Pancreas (tissue), 10 donors: ENCODE results near the gene DMWD. TPM values are rescaled to one million over a fixed set of nuclear protein-coding genes. Genes with fewer than 3 reads are reported as not detected.

Experiments
- ATAC-seq, 4 donors: fragments of 200-7000 bp; cut with Tn5 transposase; one replicate each; pipeline versions ENCODE4 v1.8.0 to v1.9.1; 2020; ENCODE audit warnings: mild to moderate bottlenecking in 4 of 4, moderate library complexity in 4 of 4
- DNase-seq, 6 donors: peaks; one replicate each; pipeline ENCODE4 v3.0.0-alpha.2; 2020
- FAIRE-seq: peaks from 2 replicates; lab custom pipeline; 2012; peaks lifted over from hg19 to GRCh38; lab: Jason Lieb, UNC
- H3K27ac ChIP-seq, 4 donors: fragments of 200-600 bp; sonication (generic); 1 replicate in 3 of 4; 2 replicates in 1 of 4; pipeline versions ENCODE4 v1.5.0 to v1.8.0; 2020
- H3K27me3 ChIP-seq, 4 donors: fragments of 200-600 bp; one replicate each; pipeline ENCODE4 v1.8.0; 2021
- H3K36me3 ChIP-seq, 3 donors: fragments of 200-600 bp; sonication (generic) in 1 of 3; one replicate each; pipeline versions ENCODE4 v1.5.0 to v1.8.0; 2020 to 2021
- H3K4me1 ChIP-seq, 3 donors: fragments of 200-600 bp; one replicate each; pipeline ENCODE4 v1.8.0; 2021
- H3K4me3 ChIP-seq, 4 donors: fragments of 200-600 bp; sonication (generic) in 2 of 4; one replicate each; pipeline versions ENCODE4 v1.5.0 to v1.8.0; 2020 to 2021
- H3K9me3 ChIP-seq, 4 donors: fragments of 200-600 bp; one replicate each; pipeline ENCODE4 v1.8.0; 2021
- WGBS, 2 donors: extraction: QIAGEN DNeasy Blood & Tissue Kit; methylation state at CpG; one replicate each; pipeline ENCODE4 v1.1.7; 2013; 5-methylcytosine and 5-hydroxymethylcytosine counted together
- intact Hi-C, 3 donors: fragments of 100-400 bp; cut with DNase I; formaldehyde crosslinking; loops; one replicate each; pipeline versions ENCODE4 v1.11.1 to v1.14.2; 2022
- polyA plus RNA-seq, 2 donors: library from polyadenylated mRNA; stranded (reverse); fragments of 200-250 nt; gene quantifications; one replicate each; pipeline ENCODE4 v1.2.3, GENCODE V29; 2013
- total RNA-seq, 6 donors: library from RNA; stranded (reverse); fragmentation: NEBNext Ultra II Directional in 4 of 6; extraction: Animal tissue kit (Norgen Biotek cat#: 25700) in 4 of 6; gene quantifications; one replicate each; pipeline versions ENCODE4 v1.2.1 to v1.2.4, GENCODE V29; 2021 to 2023
- TF ChIP-seq, protein P1 (sequence below), 4 donors: fragments of 200-600 bp; sonication (generic) in 3 of 4; IDR thresholded peaks; one replicate each; pipeline versions ENCODE4 v1.5.0 to v1.8.0; 2021; ENCODE audit warnings: antibody characterized with exemption in 4 of 4
- donor health status: healthy with polysubstance abuse.
- donor health status: DM: no; HTN: no; CAD: no; lungs with moderate emphysema.
- donor health status: DM: no; HTN: no; CAD: no.
- donor health status: control.
- donor health status: control.
- donor health status: Bipolar disorder and iron deficiency.
- donor health status: DM: yes; HTN: yes; CAD: no.
- donor health status: DM: no; HTN: no; CAD: no.
- donor health status: DM: no; HTN: no; CAD: no.
- donor health status: DM: yes; HTN: yes; CAD: no.

DMWD gene, protein sequence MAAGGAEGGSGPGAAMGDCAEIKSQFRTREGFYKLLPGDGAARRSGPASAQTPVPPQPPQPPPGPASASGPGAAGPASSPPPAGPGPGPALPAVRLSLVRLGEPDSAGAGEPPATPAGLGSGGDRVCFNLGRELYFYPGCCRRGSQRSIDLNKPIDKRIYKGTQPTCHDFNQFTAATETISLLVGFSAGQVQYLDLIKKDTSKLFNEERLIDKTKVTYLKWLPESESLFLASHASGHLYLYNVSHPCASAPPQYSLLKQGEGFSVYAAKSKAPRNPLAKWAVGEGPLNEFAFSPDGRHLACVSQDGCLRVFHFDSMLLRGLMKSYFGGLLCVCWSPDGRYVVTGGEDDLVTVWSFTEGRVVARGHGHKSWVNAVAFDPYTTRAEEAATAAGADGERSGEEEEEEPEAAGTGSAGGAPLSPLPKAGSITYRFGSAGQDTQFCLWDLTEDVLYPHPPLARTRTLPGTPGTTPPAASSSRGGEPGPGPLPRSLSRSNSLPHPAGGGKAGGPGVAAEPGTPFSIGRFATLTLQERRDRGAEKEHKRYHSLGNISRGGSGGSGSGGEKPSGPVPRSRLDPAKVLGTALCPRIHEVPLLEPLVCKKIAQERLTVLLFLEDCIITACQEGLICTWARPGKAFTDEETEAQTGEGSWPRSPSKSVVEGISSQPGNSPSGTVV
- total RNA-seq (10 to 100 TPM; 14.3 to 23.0 (median 18.6) TPM), polyA plus RNA-seq (10 to 100 TPM; 14.2 to 39.8 TPM)

DNA sequence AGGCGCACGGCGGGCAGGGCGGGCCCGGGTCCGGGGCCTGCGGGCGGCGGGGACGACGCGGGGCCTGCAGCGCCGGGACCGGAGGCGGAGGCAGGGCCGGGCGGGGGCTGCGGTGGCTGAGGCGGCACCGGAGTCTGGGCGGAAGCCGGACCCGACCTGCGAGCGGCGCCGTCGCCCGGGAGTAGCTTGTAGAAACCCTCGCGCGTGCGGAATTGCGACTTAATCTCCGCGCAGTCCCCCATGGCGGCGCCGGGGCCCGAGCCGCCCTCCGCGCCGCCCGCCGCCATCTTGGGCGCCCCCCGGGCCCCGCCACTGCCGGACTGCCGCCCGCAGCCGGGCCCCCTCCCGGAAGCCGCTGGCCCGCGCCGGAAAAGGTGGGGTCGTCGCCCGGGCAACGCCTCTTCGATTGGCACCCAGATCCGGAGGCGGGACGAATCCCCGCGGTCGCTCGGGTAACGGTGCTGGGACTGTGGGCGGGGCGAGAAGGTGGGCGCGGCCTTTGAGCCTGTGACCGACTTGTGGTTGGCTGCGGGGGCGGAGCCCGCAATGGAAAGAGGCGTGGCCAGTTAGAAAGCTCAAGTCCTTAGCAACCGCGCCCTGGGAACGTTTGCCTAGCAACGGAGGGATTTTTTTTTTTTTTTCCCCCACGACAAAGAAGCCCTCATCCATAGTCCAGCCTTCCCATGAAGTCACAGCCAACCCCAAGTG, at the start of gene DMWD:
TSS of gene DMWD (minus strand) at position 376 of the 708 bp plus-strand sequence. CDS start at position 287, 89 bp downstream.
- peak; percentile 99 to 100 (median 100) for DNase-seq
- intact Hi-C loops = no loop called here
- peaks cover 0 to 9% (median 8%) of the 10 kb centered on the region in 3 donors for H3K4me1 ChIP-seq
- peak; percentile 99 for ATAC-seq
- WGBS, 2 donors = 1% methylated on average over 50 to 86 of the region's 86 CpGs
- FAIRE-seq = peak; percentile 84
- TF ChIP-seq, protein P1, sequence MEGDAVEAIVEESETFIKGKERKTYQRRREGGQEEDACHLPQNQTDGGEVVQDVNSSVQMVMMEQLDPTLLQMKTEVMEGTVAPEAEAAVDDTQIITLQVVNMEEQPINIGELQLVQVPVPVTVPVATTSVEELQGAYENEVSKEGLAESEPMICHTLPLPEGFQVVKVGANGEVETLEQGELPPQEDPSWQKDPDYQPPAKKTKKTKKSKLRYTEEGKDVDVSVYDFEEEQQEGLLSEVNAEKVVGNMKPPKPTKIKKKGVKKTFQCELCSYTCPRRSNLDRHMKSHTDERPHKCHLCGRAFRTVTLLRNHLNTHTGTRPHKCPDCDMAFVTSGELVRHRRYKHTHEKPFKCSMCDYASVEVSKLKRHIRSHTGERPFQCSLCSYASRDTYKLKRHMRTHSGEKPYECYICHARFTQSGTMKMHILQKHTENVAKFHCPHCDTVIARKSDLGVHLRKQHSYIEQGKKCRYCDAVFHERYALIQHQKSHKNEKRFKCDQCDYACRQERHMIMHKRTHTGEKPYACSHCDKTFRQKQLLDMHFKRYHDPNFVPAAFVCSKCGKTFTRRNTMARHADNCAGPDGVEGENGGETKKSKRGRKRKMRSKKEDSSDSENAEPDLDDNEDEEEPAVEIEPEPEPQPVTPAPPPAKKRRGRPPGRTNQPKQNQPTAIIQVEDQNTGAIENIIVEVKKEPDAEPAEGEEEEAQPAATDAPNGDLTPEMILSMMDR (IDR thresholded peaks at IDR 0.05) = no peak
- no peaks in the 10 kb centered on the region for H3K9me3 ChIP-seq
- peak within 1 kb of the TSS; percentile 63 to 82 (median 69) for H3K4me3 ChIP-seq
- peak within 1 kb of the TSS in 2 of 4 donors; percentile 39 to 42 for H3K27ac ChIP-seq
- peaks cover 0 to 6% (median 0%) of the 10 kb centered on the region in 3 donors for H3K36me3 ChIP-seq
- no peaks in the 10 kb centered on the region for H3K27me3 ChIP-seq

DNA sequence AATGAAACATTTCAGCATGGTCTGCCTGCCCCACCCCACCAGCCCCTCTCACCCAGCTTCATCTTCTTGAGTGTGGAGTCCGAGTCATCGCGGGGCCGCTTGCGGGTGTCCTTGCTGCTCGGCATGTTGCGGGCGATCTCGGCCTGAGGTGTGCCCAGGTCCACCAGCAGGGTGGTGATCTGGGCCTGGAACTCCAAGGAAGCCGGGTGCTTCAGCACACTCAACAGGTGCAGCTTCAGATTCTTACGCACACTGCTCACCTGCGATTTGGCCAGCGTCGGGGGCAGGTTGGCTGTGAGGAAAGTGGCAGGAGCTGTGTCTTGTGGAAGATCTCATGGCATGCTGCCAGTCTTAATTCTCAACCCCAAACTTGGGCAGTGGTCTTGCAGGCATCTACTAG, 49.6 kb upstream of the DMWD start:
- TF ChIP-seq, protein P1 (IDR thresholded peaks at IDR 0.05) = no peak
- Histone ChIP-seq H3K4me1 (no peaks in the 10 kb centered on the region), H3K27ac (no peak overlapping the region), H3K4me3 (no peak overlapping the region), H3K27me3 (no peaks in the 10 kb centered on the region), H3K9me3 (no peaks in the 10 kb centered on the region), H3K36me3 (peaks cover 0 to 65% (median 23%) of the 10 kb centered on the region in 3 donors)
- ATAC-seq (no peak), DNase-seq (peak in 1 of 6 donors; percentile 48), FAIRE-seq (no peak)
- WGBS, 2 donors = 94% methylated on average over 14 of the region's 14 CpGs
- intact Hi-C loops = no loop called here

DNA sequence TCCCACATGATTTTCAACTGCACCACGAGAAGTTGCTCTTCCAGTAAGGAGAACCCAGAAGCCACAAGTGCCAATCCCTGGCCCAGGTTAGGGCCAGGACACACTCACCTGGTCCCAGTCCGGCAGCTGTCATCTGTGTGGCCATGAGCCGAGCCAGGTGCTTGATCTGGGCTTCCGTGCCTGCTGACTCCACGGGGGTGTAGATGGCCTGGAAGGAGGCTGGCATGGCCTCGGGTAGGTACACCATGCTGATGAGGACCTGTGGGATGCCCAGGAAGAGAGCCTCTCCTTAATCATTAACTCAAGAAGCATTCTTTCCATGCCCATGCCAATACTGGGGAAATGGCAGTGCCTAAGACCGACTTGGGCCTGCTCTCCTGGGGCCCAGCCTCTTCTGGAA, 42.3 kb upstream of the DMWD start:
- TF ChIP-seq, protein P1 (IDR thresholded peaks at IDR 0.05) = no peak
- intact Hi-C loops = no loop called here
- WGBS, 2 donors = 70 to 77% methylated on average over 7 of the region's 7 CpGs
- Histone ChIP-seq H3K36me3 (peaks cover 4 to 84% (median 33%) of the 10 kb centered on the region in 3 donors), H3K4me3 (no peak overlapping the region), H3K4me1 (no peaks in the 10 kb centered on the region), H3K27ac (no peak overlapping the region), H3K9me3 (no peaks in the 10 kb centered on the region), H3K27me3 (no peaks in the 10 kb centered on the region)
- DNase-seq (peak in 1 of 6 donors; percentile 28), FAIRE-seq (no peak), ATAC-seq (no peak)

DNA sequence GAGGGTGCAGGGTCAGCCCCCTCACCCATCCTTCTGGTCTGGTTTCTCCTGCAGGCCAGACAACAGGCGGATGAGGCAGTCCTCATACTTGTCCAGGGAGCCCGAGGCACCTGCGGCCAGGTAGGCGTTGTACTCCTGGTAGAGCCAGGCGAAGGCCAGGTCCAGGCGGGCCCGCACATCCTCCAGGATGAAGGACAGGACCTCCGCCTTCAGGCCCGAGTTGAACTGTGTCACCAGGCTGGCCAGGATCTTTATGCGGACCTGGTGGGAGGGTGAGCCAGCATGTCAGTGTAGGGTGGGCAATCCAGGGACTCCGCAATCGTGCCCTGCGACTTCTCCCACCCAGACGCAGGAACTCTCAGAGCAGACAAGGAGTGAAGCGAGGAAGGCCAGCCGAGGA, 36.3 kb upstream of the DMWD start:
- no peaks in the 10 kb centered on the region for H3K4me1 ChIP-seq
- no peak for FAIRE-seq

More for the DNA sequence above, 36.3 kb upstream of the DMWD start:
- H3K27ac ChIP-seq = no peak overlapping the region
- H3K4me3 ChIP-seq = no peak overlapping the region
- intact Hi-C loops = no loop called here
- H3K36me3 ChIP-seq = peaks cover 6 to 87% (median 17%) of the 10 kb centered on the region in 3 donors
- H3K27me3 ChIP-seq = no peaks in the 10 kb centered on the region
- ATAC-seq (no peak), DNase-seq (peak in 1 of 6 donors; percentile 61)
- 93 to 94% methylated on average over 16 of the region's 16 CpGs for WGBS, 2 donors
- no peaks in the 10 kb centered on the region for H3K9me3 ChIP-seq
- TF ChIP-seq, protein P1 (IDR thresholded peaks at IDR 0.05) = no peak
